ENCODE results near the gene CELF1. TPM values are rescaled to one million over a fixed set of nuclear protein-coding genes. Genes with fewer than 3 reads are reported as not detected.

The CELF1 gene
- total RNA-seq, 4 donors from 2014 or later = 82.2 to 146 (median 106) TPM

DNA sequence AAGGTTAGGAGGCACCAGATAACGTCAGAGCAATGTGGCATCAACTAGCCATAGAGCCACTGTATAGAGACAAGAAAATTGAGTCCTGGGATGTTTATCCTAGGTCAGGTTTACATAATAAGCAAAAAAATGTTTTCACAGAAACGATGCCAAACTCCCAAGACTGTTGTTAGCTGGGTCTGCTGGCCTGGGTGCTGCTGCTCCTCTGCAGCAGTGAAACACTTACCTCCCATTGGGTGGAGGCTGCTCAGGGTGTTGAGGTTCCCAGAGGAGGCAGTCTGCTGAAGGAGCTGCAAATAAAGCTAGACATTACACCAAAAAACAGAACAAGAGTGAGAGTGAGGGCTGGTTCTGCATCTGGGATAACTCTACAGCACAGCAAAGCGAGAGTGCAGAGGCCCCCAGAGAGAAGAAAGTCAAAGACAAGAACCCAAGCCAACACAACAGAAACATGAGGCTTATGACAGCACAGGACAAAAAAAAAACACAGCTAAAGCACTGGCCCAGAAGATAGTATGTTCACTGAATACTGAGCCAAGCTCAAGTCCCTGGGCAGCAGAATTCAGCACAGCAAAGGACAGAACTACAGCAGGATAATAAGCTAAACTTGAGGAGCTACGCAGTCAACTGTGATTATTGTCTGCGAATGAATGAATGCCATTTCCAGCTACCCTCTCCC, 74.1 kb downstream of the CELF1 start:
- no peak for ATAC-seq
- Histone ChIP-seq H3K27me3 (no peaks in the 10 kb centered on the region), H3K4me3 (no peak overlapping the region), H3K36me3 (peaks cover 11 to 99% of the 10 kb centered on the region in 2 donors), H3K4me1 (peaks cover 0 to 15% (median 3%) of the 10 kb centered on the region in 3 donors), H3K27ac (no peak overlapping the region), H3K9me3 (no peaks in the 10 kb centered on the region)
- 78% methylated on average over 2 to 5 of the region's 5 CpGs for WGBS, 2 donors (ENCODE audit: low coverage in 1 of 2)
- TF ChIP-seq POLR2AphosphoS5 (IDR thresholded peaks at IDR 0.05) = no peak
- TF ChIP-seq EP300 (IDR thresholded peaks at IDR 0.05) = no peak
- TF ChIP-seq, protein P1, sequence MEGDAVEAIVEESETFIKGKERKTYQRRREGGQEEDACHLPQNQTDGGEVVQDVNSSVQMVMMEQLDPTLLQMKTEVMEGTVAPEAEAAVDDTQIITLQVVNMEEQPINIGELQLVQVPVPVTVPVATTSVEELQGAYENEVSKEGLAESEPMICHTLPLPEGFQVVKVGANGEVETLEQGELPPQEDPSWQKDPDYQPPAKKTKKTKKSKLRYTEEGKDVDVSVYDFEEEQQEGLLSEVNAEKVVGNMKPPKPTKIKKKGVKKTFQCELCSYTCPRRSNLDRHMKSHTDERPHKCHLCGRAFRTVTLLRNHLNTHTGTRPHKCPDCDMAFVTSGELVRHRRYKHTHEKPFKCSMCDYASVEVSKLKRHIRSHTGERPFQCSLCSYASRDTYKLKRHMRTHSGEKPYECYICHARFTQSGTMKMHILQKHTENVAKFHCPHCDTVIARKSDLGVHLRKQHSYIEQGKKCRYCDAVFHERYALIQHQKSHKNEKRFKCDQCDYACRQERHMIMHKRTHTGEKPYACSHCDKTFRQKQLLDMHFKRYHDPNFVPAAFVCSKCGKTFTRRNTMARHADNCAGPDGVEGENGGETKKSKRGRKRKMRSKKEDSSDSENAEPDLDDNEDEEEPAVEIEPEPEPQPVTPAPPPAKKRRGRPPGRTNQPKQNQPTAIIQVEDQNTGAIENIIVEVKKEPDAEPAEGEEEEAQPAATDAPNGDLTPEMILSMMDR (IDR thresholded peaks at IDR 0.05) = no peak
- no peak for TF ChIP-seq POLR2A (IDR thresholded peaks at IDR 0.05)

DNA sequence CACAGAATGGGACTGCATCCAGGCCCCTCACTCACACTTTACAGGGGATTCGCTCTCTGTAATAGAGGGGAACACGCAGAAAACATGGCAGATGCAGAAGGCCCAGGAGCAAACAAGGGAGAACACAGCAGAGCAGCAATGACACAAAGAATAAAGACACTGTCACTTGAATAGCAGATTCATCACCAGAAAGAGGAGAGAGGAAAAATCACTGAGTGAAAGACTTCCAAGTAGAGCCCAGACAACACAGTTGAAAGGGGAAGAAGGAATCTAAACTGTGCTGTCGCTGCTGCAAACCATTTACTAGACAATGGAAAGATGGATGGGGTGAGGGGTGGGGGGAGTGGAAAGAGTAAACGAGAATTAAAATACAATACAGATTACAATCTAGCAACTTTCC, 75.2 kb downstream of the CELF1 start:
- H3K4me3 ChIP-seq = no peak overlapping the region
- H3K36me3 ChIP-seq = peaks cover 3 to 99% of the 10 kb centered on the region in 2 donors
- no peak for ATAC-seq
- no peaks in the 10 kb centered on the region for H3K27me3 ChIP-seq
- WGBS, 2 donors (ENCODE audit: low coverage in 1 of 2) = 33 to 68% methylated on average over 1 to 4 of the region's 4 CpGs
- peaks cover 0 to 15% (median 3%) of the 10 kb centered on the region in 3 donors for H3K4me1 ChIP-seq
- H3K9me3 ChIP-seq = no peaks in the 10 kb centered on the region
- H3K27ac ChIP-seq = no peak overlapping the region
- TF ChIP-seq, protein P1 (IDR thresholded peaks at IDR 0.05) = no peak
- no peak for TF ChIP-seq EP300 (IDR thresholded peaks at IDR 0.05)
- TF ChIP-seq POLR2A (IDR thresholded peaks at IDR 0.05) = no peak
- no peak for TF ChIP-seq POLR2AphosphoS5 (IDR thresholded peaks at IDR 0.05)

DNA sequence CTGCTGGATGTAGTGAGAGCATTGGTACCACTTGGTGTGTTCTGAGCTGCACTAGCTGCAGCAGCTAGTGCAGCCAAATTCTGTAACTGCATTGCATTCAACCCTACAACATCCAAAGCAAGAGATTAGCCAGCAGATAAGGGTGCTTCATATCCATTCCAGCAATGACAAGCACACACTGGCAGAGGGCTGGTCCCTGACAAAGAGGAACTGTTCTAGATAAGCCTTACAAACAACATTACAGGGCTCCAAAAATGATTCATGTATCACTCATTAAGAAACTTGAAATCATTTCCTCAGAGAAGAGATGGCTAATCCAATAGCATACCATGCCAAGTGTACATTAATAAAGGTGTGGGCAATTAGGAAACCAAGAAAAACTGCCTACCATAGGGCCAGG, 75.6 kb downstream of the CELF1 start:
- peaks cover 3 to 99% of the 10 kb centered on the region in 2 donors for H3K36me3 ChIP-seq
- ATAC-seq = no peak

DNA sequence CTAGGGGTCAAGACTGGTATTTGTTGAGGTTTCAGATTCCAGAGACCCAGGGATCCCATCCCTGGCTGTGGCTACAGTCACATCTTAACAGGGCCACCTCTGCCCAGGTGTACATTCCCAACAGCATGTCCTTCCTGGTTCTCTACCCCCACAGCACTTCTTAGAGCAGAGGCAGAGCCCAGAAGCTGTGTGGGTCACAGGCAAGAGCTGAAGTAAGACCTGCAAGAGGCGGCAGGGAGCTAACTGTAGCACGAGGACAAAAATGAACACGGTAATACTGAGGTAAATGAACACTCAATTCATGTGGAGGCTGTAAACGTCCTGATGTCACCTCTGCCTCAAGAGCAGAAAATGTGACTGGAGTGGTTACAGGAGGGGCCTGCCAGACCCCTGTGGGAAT, 82.3 kb downstream of the CELF1 start:
- peaks cover 4 to 62% of the 10 kb centered on the region in 2 donors for H3K36me3 ChIP-seq
- peaks cover 12 to 61% (median 27%) of the 10 kb centered on the region in 3 donors for H3K4me1 ChIP-seq

More for the DNA sequence above, 75.6 kb downstream of the CELF1 start:
- no peak overlapping the region for H3K27ac ChIP-seq
- H3K4me3 ChIP-seq = no peak overlapping the region
- H3K27me3 ChIP-seq = no peaks in the 10 kb centered on the region
- H3K9me3 ChIP-seq = no peaks in the 10 kb centered on the region
- H3K4me1 ChIP-seq = peaks cover 0 to 15% (median 3%) of the 10 kb centered on the region in 3 donors
- TF ChIP-seq POLR2A (IDR thresholded peaks at IDR 0.05) (no peak), EP300 (IDR thresholded peaks at IDR 0.05) (no peak), POLR2AphosphoS5 (IDR thresholded peaks at IDR 0.05) (no peak)
- TF ChIP-seq, protein P1 (IDR thresholded peaks at IDR 0.05) = no peak

More for the DNA sequence above, 82.3 kb downstream of the CELF1 start:
- H3K4me3 ChIP-seq = no peak overlapping the region
- WGBS, 2 donors (ENCODE audit: low coverage in 1 of 2) = 43% methylated on average over 1 of the region's 4 CpGs; no CpG with 5 or more reads in 1 of the 2 donors
- H3K9me3 ChIP-seq = no peaks in the 10 kb centered on the region
- peak overlapping the region; percentile 27 to 80 (median 58) for H3K27ac ChIP-seq
- TF ChIP-seq POLR2AphosphoS5 (IDR thresholded peaks at IDR 0.05) (no peak), EP300 (IDR thresholded peaks at IDR 0.05) (no peak), POLR2A (IDR thresholded peaks at IDR 0.05) (no peak)
- TF ChIP-seq, protein P1 (IDR thresholded peaks at IDR 0.05) = no peak
- no peaks in the 10 kb centered on the region for H3K27me3 ChIP-seq
- ATAC-seq = no peak

Data from gastroesophageal sphincter (tissue), 4 donors.